K562 (cell line): Measurements from ENCODE around the gene FBXO46. TPM values are rescaled to one million over a fixed set of nuclear protein-coding genes. Genes with fewer than 3 reads are reported as not detected.

Experiments used
- ATAC-seq: fragments of 200-7000 bp; cut with Tn5 transposase; 3 replicates; pipeline ENCODE4 v1.9.1; 2020; ENCODE audit warnings: moderate library complexity
- BruUV-seq: library from RNA; stranded (reverse); fragments of 400-500 nt; replicated peaks from 2 replicates; lab custom pipeline; 2021; lab: Mats Ljungman, UMichigan
- CTCF ChIA-PET: fragments of 300-600 bp; formaldehyde crosslinking; extraction: SDS; loops from one replicate; lab custom pipeline; 2021; ENCODE audit warnings: low intra/inter-chr PET ratio; lab: Yijun Ruan, JAX
- POLR2A ChIA-PET: fragments of 300-600, 350-650 bp; sonication (Branson Sonifier 250); formaldehyde crosslinking; extraction: SDS; loops from one replicate; lab custom pipeline; 2021; ENCODE audit warnings: antibody characterized with exemption, inconsistent platforms; lab: Yijun Ruan, JAX
- DNase-seq, 4 experiments: peaks; one replicate each; pipeline versions ENCODE4 v3.0.0 to v3.0.0-alpha.2; 2011 to 2018; ENCODE audit warnings: low spot score in 3 of 4, mixed read lengths in 3 of 4; ENCODE audit errors: extremely low read depth in 1 of 4
- FAIRE-seq: peaks from 2 replicates; lab custom pipeline; 2011; peaks lifted over from hg19 to GRCh38; lab: Jason Lieb, UNC
- H2AFZ ChIP-seq: 2 replicates; pipeline ENCODE4 v1.6.0; 2011; ENCODE audit warnings: low read depth, low read length, control low read depth, inconsistent platforms
- H3K27ac ChIP-seq: fragments of 200-600 bp; 3 replicates; pipeline ENCODE4 v1.8.0; 2011; ENCODE audit warnings: low read depth, mild to moderate bottlenecking, control low read depth, inconsistent platforms, low read length, moderate library complexity, mixed read lengths; ENCODE audit errors: extremely low read depth
- H3K27me3 ChIP-seq, 2 experiments: fragments of 300-600 bp in 1 of 2; 2 replicates in 1 of 2; 3 replicates in 1 of 2; pipeline versions ENCODE4 v1.6.0 to v1.8.0; 2011; ENCODE audit warnings: inconsistent platforms in 2 of 2, low read length in 2 of 2, mild to moderate bottlenecking in 1 of 2, mixed read lengths in 1 of 2, moderate library complexity in 1 of 2; ENCODE audit not compliant: control insufficient read depth in 2 of 2, insufficient read depth in 2 of 2
- H3K36me3 ChIP-seq: fragments of 300-600 bp; 3 replicates; pipeline ENCODE4 v1.8.0; 2011; ENCODE audit warnings: mild to moderate bottlenecking, low read length, inconsistent platforms; ENCODE audit not compliant: control insufficient read depth, insufficient read depth
- H3K4me1 ChIP-seq, 2 experiments: fragments of 200-600 bp in 1 of 2; replicated peaks in 1 of 2; 2 replicates in 1 of 2; 3 replicates in 1 of 2; pipeline versions ENCODE4 v1.5.1 to v1.8.0; 2011; ENCODE audit warnings: inconsistent platforms in 2 of 2, low read length in 2 of 2, mild to moderate bottlenecking in 1 of 2, mixed read lengths in 1 of 2, moderate library complexity in 1 of 2; ENCODE audit not compliant: control insufficient read depth in 2 of 2, insufficient read depth in 2 of 2
- H3K4me2 ChIP-seq: 2 replicates; pipeline ENCODE4 v1.6.1; 2011; ENCODE audit warnings: low read length, control low read depth, inconsistent platforms, mixed read lengths; ENCODE audit not compliant: insufficient read depth
- H3K4me3 ChIP-seq: fragments of 200-600 bp; sonication (generic), shearing (Covaris generic); 2 replicates; pipeline ENCODE4 v1.5.1; 2016; ENCODE audit warnings: control low read depth, inconsistent platforms
- H3K79me2 ChIP-seq: fragments of 200-600 bp; 3 replicates; pipeline ENCODE4 v1.8.0; 2011; ENCODE audit warnings: low read length, inconsistent platforms; ENCODE audit not compliant: control insufficient read depth, insufficient read depth
- H3K9ac ChIP-seq, 2 experiments: 2 replicates each; pipeline versions ENCODE4 v1.6.0 to v1.6.1; 2011; ENCODE audit warnings: low read depth in 2 of 2, low read length in 2 of 2, control low read depth in 1 of 2, inconsistent platforms in 1 of 2, mild to moderate bottlenecking in 1 of 2, mixed read lengths in 1 of 2; ENCODE audit not compliant: insufficient read depth in 1 of 2
- H3K9me1 ChIP-seq: one replicate; pipeline ENCODE4 v1.6.0; 2011; ENCODE audit warnings: inconsistent platforms, mild to moderate bottlenecking, low read length, moderate library complexity; ENCODE audit not compliant: control insufficient read depth, insufficient read depth
- H3K9me3 ChIP-seq: replicated peaks from 2 replicates; pipeline ENCODE4 v1.5.1; 2011; ENCODE audit warnings: low read depth, low read length, inconsistent platforms; ENCODE audit not compliant: control insufficient read depth, insufficient read depth
- H4K20me1 ChIP-seq: replicated peaks from 2 replicates; pipeline ENCODE4 v1.6.1; 2011; ENCODE audit warnings: low read length, inconsistent platforms, mixed read lengths; ENCODE audit not compliant: control insufficient read depth, insufficient read depth
- BDP1 ChIP-seq: IDR thresholded peaks from 3 replicates; pipeline ENCODE4 v1.6.1; 2011; ENCODE audit not compliant: insufficient read length, insufficient read depth
- HDAC2 ChIP-seq: fragments of 450-650 bp; IDR thresholded peaks from 2 replicates; pipeline ENCODE4 v1.6.1; 2016; ENCODE audit warnings: mild to moderate bottlenecking
- HDAC3 ChIP-seq: fragments of 450-650 bp; IDR thresholded peaks from 2 replicates; pipeline ENCODE4 v1.6.1; 2018; ENCODE audit warnings: borderline replicate concordance, mild to moderate bottlenecking, moderate library complexity; ENCODE audit not compliant: partially characterized antibody
- IRF2 ChIP-seq: sonication (generic); formaldehyde crosslinking; IDR thresholded peaks from 2 replicates; pipeline ENCODE4 v1.8.1; 2022; ENCODE audit warnings: mild to moderate bottlenecking, missing genetic modification reagents
- L3MBTL2 ChIP-seq: fragments of 450-650 bp; IDR thresholded peaks from 2 replicates; pipeline ENCODE4 v1.6.1; 2016; ENCODE audit warnings: mild to moderate bottlenecking, moderate library complexity
- NUFIP1 ChIP-seq: fragments of 450-650 bp; IDR thresholded peaks from 2 replicates; pipeline ENCODE4 v1.6.1; 2018; ENCODE audit not compliant: partially characterized antibody
- SIRT6 ChIP-seq: IDR thresholded peaks from one replicate; pipeline ENCODE4 v1.6.1; 2012; ENCODE audit warnings: low read depth, mild to moderate bottlenecking, control low read depth, inconsistent platforms, low read length, moderate library complexity
- TEAD2 ChIP-seq: fragments of 450-650 bp; IDR thresholded peaks from 2 replicates; pipeline ENCODE4 v1.6.1; 2016; ENCODE audit warnings: missing genetic modification characterization, control low read depth, missing compliant biosample characterization
- TSC22D4 ChIP-seq: fragments of 450-650 bp; IDR thresholded peaks from 2 replicates; pipeline ENCODE4 v1.6.1; 2016; ENCODE audit warnings: missing genetic modification characterization, missing biosample characterization, control low read depth
- TSHZ1 ChIP-seq: fragments of 250-450 bp; sonication (Bioruptor Pico); IDR thresholded peaks from 2 replicates; pipeline ENCODE4 v1.4.0; 2020; ENCODE audit warnings: mild to moderate bottlenecking, moderate library complexity
- ZNF133 ChIP-seq: fragments of 250-450 bp; sonication (Bioruptor Pico); IDR thresholded peaks from 2 replicates; pipeline ENCODE4 v1.4.0; 2020; ENCODE audit warnings: mild to moderate bottlenecking
- ZNF134 ChIP-seq: fragments of 250-450 bp; sonication (Bioruptor Pico); conservative IDR thresholded peaks from 2 replicates; pipeline ENCODE4 v1.4.0; 2020
- WGBS: fragments of 100-300 bp; shearing (Covaris generic); methylation state at CpG from one replicate; pipeline ENCODE4 v1.1.6; 2016; ENCODE audit warnings: low coverage, mixed read lengths; ENCODE audit not compliant: insufficient coverage; ENCODE audit errors: missing lambda C conversion rate; 5-methylcytosine and 5-hydroxymethylcytosine counted together
- in situ Hi-C: fragments of 300-500 bp; cut with MboI; formaldehyde crosslinking; loops from 4 replicates; pipeline ENCODE4 v1.15.0; 2018; ENCODE audit warnings: inconsistent platforms, mixed read lengths
- intact Hi-C: fragments of 100-400 bp; cut with micrococcal nuclease; formaldehyde crosslinking; loops from 2 replicates; pipeline ENCODE4 v1.14.2; 2022
- polyA plus RNA-seq, 8 experiments: library from polyadenylated mRNA; depleted of rRNA in 4 of 8; stranded (reverse) in 5 of 8; unstranded in 3 of 8; fragments of >200 nt; fragmentation: Nextera tagmentation in 2 of 8; fragmentation: Illumina TruSeq in 1 of 8; extraction: Ambion mirVana in 2 of 8; extraction: Trizol in 1 of 8; gene quantifications; 2 replicates each; pipeline versions ENCODE4 v1.2.1 to v1.2.3, GENCODE V29; 2011 to 2014; ENCODE audit warnings: inconsistent platforms in 1 of 8, missing spikeins in 1 of 8
- total RNA-seq, 7 experiments: library from RNA; depleted of rRNA in 6 of 7; stranded (reverse); fragments of >200 nt in 6 of 7; fragmentation: Illumina TruSeq in 2 of 7; extraction: Trizol in 2 of 7; gene quantifications; 2 replicates each; pipeline versions ENCODE4 v1.2.1 to v1.2.3, GENCODE V29; 2011 to 2021; ENCODE audit warnings: low replicate concordance in 1 of 7
- TF ChIP-seq, protein P1 (sequence below): IDR thresholded peaks from 2 replicates; pipeline ENCODE4 v1.6.1; 2014; ENCODE audit warnings: antibody characterized with exemption

The FBXO46 gene
- total and polyA plus RNA-seq, 9 of the 15 experiments (the other 6 are each of a cell fraction or from before 2014, with no cell fraction given) = 1.5 to 36.1 (median 7.3) TPM

- peak; percentile 96 for ATAC-seq
- H3K27me3 ChIP-seq = no peaks in the 10 kb centered on the region
- H3K9me3 ChIP-seq = no peaks in the 10 kb centered on the region
- peaks cover 14 to 20% of the 10 kb centered on the region in 2 experiments; a peak in 4 of 5 replicates for H3K4me1 ChIP-seq
- peak overlapping the region; percentile 79 for H3K4me2 ChIP-seq
- ChIA-PET POLR2A (interaction anchor here (1.2 to 2.1 kb wide), 2 partner anchors 9 to 23 kb away, joined by 6 to 7 read pairs; partner anchors contain the start of gene FBXO46), CTCF (no interaction called here)
- H3K9ac ChIP-seq = peak overlapping the region; percentile 71 to 76; a peak in 3 of 4 replicates
- no peaks in the 10 kb centered on the region for H3K79me2 ChIP-seq
- peak overlapping the region; percentile 84 for H2AFZ ChIP-seq
- H3K27ac ChIP-seq = peak overlapping the region; percentile 72
- DNase-seq = peak; percentile 71 to 94 (median 82)
- BruUV-seq = TSS peak; percentile 96
- H4K20me1 ChIP-seq = no peaks in the 10 kb centered on the region
- H3K9me1 ChIP-seq = no peaks in the 10 kb centered on the region
- peak; percentile 95 for FAIRE-seq
- no peaks in the 10 kb centered on the region for H3K36me3 ChIP-seq
- intact Hi-C loops = no loop called here
- WGBS = 29% methylated on average over 8 of the region's 10 CpGs
- peak overlapping the region; percentile 15; the same call in 1 of the 2 replicates for H3K4me3 ChIP-seq
- in situ Hi-C loops = no loop called here
- no peak for TF ChIP-seq TSC22D4 (tag)
- TF ChIP-seq ZNF134 (CRISPR knock-in tag) = no peak
- TF ChIP-seq, protein P1, sequence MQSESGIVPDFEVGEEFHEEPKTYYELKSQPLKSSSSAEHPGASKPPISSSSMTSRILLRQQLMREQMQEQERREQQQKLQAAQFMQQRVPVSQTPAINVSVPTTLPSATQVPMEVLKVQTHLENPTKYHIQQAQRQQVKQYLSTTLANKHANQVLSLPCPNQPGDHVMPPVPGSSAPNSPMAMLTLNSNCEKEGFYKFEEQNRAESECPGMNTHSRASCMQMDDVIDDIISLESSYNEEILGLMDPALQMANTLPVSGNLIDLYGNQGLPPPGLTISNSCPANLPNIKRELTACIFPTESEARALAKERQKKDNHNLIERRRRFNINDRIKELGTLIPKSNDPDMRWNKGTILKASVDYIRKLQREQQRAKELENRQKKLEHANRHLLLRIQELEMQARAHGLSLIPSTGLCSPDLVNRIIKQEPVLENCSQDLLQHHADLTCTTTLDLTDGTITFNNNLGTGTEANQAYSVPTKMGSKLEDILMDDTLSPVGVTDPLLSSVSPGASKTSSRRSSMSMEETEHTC = no peak
- TF ChIP-seq NUFIP1 = no peak
- peak; percentile 87 for TF ChIP-seq L3MBTL2
- TF ChIP-seq HDAC3 = no peak
- no peak for TF ChIP-seq BDP1
- no peak for TF ChIP-seq SIRT6
- TF ChIP-seq TSHZ1 (CRISPR knock-in tag) = no peak
- peak; percentile 43 for TF ChIP-seq HDAC2
- no peak for TF ChIP-seq TEAD2 (tag)
- no peak for TF ChIP-seq ZNF133
- TF ChIP-seq IRF2 (CRISPR knock-in tag) = no peak
Observed at GRCh38 chr19:45739498-45740439, 9.1 kb upstream of the FBXO46 start.
